Stimulated activated CD4-positive, alpha-beta T cell treated with anti-CD3 and anti-CD28 coated beads, Interleukin-12 subunit alpha, Interleukin-12 subunit beta, amount 100 ng/mL, for 24 hours (primary cell): ENCODE measurements around the gene CEP128.

Experiments used
- DNase-seq, 2 experiments: peaks; one replicate each; pipeline ENCODE4 v3.0.0-alpha.2; 2020; ENCODE audit warnings: low read depth in 2 of 2

CEP128 gene

GRCh38 chr14:80901822-80902221 is 39.7 kb downstream of the CEP128 start:
- no peak for DNase-seq

- DNase-seq, result no peak
Observed at GRCh38 chr14:80901260-80901659, 40.3 kb downstream of the CEP128 start.

GRCh38 chr14:80872645-80873044 is 68.9 kb downstream of the CEP128 start:
- DNase-seq, result no peak

GRCh38 chr14:80868260-80868659 is 73.3 kb downstream of the CEP128 start:
- DNase-seq, result no peak

GRCh38 chr14:80867798-80868197 is 73.7 kb downstream of the CEP128 start:
- no peak for DNase-seq

- no peak for DNase-seq
Observed at GRCh38 chr14:80867091-80867490, 74.4 kb downstream of the CEP128 start.

- no peak for DNase-seq
Observed at GRCh38 chr14:80865565-80865964, 76.0 kb downstream of the CEP128 start.

GRCh38 chr14:80862983-80863382 is 78.6 kb downstream of the CEP128 start:
- no peak for DNase-seq

- no peak for DNase-seq
Observed at GRCh38 chr14:80862541-80862940, 79.0 kb downstream of the CEP128 start.

GRCh38 chr14:80850197-80850814 is 91.2 kb downstream of the CEP128 start:
- no peak for DNase-seq

- DNase-seq, result no peak
Observed at GRCh38 chr14:80847070-80847469, 94.5 kb downstream of the CEP128 start.

- DNase-seq, result no peak
Observed at GRCh38 chr14:80845856-80846255, 95.7 kb downstream of the CEP128 start.

GRCh38 chr14:80844872-80845271 is 96.7 kb downstream of the CEP128 start:
- DNase-seq, result no peak

GRCh38 chr14:80839743-80840142 is 101.8 kb downstream of the CEP128 start:
- no peak for DNase-seq

- DNase-seq, result no peak
Observed at GRCh38 chr14:80809663-80810062, 131.9 kb downstream of the CEP128 start.

GRCh38 chr14:80805136-80805535 is 136.4 kb downstream of the CEP128 start:
- no peak for DNase-seq

- DNase-seq, result no peak
Observed at GRCh38 chr14:80798878-80799277, 142.7 kb downstream of the CEP128 start.

- no peak for DNase-seq
Observed at GRCh38 chr14:80798211-80798610, 143.3 kb downstream of the CEP128 start.

- DNase-seq, result no peak
Observed at GRCh38 chr14:80792771-80793170, 148.8 kb downstream of the CEP128 start.

- DNase-seq, result no peak
Observed at GRCh38 chr14:80787876-80788275, 153.7 kb downstream of the CEP128 start.

- DNase-seq, result no peak
Observed at GRCh38 chr14:80784820-80785219, 156.7 kb downstream of the CEP128 start.

GRCh38 chr14:80781972-80782367 is 159.6 kb downstream of the CEP128 start:
- DNase-seq, result no peak

- no peak for DNase-seq
Observed at GRCh38 chr14:80780500-80780899, 161.0 kb downstream of the CEP128 start.

- no peak for DNase-seq
Observed at GRCh38 chr14:80776657-80777056, 164.9 kb downstream of the CEP128 start.
